Colonic mucosa (tissue), 4 donors: ENCODE data around the gene OR10H3. TPM values are rescaled to one million over a fixed set of nuclear protein-coding genes. Genes with fewer than 3 reads are reported as not detected.

Experiments
- DNase-seq: peaks from one replicate; pipeline ENCODE4 v3.0.0-alpha.2; 2020
- H3K27ac ChIP-seq: fragments of 200-600 bp; one replicate; pipeline ENCODE4 v1.8.0; 2021
- H3K27me3 ChIP-seq: fragments of 200-600 bp; one replicate; pipeline ENCODE4 v1.8.0; 2021
- H3K36me3 ChIP-seq: fragments of 200-600 bp; one replicate; pipeline ENCODE4 v1.8.0; 2021
- H3K4me1 ChIP-seq: fragments of 200-600 bp; one replicate; pipeline ENCODE4 v1.8.0; 2021; ENCODE audit warnings: mild to moderate bottlenecking
- H3K4me3 ChIP-seq: fragments of 200-600 bp; one replicate; pipeline ENCODE4 v1.8.0; 2021
- H3K9ac ChIP-seq, 2 donors: one replicate each; pipeline ENCODE4 v1.7.0; 2013; ENCODE audit warnings: control low read depth in 2 of 2, low read depth in 2 of 2, low read length in 2 of 2
- H3K9me3 ChIP-seq: fragments of 200-600 bp; one replicate; pipeline ENCODE4 v1.8.0; 2021
- CTCF ChIP-seq: fragments of 200-600 bp; IDR thresholded peaks from one replicate; pipeline ENCODE4 v1.8.0; 2022; ENCODE audit warnings: antibody characterized with exemption, mild to moderate bottlenecking
- intact Hi-C: fragments of 100-400 bp; cut with DNase I; formaldehyde crosslinking; loops from one replicate; pipeline ENCODE4 v1.14.1; 2022
- total RNA-seq, 2 donors: library from RNA; stranded (reverse); fragmentation: NEBNext Ultra II Directional in 1 of 2; extraction: Animal tissue kit (Norgen Biotek cat#: 25700) in 1 of 2; gene quantifications; one replicate each; pipeline ENCODE4 v1.2.1, GENCODE V29; 2021
- donor health status: healthy.
- donor health status: DM: no; HTN: no; CAD: no.
- donor health status: DM: no; HTN: no; CAD: no.

Gene OR10H3, protein sequence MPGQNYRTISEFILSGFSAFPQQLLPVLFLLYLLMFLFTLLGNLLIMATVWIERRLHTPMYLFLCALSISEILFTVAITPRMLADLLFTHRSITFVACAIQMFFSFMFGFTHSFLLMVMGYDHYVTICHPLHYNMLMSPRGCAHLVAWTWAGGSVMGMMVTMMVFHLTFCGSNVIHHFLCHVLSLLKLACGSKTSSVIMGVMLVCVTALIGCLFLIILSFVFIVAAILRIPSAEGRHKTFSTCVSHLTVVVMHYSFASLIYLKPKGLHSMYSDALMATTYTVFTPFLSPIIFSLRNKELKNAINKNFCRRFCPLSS
- not detected for total RNA-seq

- Histone ChIP-seq H3K9ac (no peak within 1 kb of the TSS), H3K9me3 (no peaks in the 10 kb centered on the region), H3K27ac (no peak within 1 kb of the TSS), H3K4me3 (no peak within 1 kb of the TSS), H3K36me3 (no peaks in the 10 kb centered on the region), H3K4me1 (no peaks in the 10 kb centered on the region), H3K27me3 (no peaks in the 10 kb centered on the region)
- intact Hi-C loops: no loop called here
- no peak for TF ChIP-seq CTCF
- DNase-seq: no peak
Observed at GRCh38 chr19:15737722-15738121, at the start of gene OR10H3. Gene OR10H3, plus strand, starts transcription at chr19:15737985. Its CDS starts 3,408 bp downstream, at chr19:15741393.

- H3K27ac ChIP-seq: no peak overlapping the region
- no peak for TF ChIP-seq CTCF
- H3K4me3 ChIP-seq: no peak overlapping the region
- H3K36me3 ChIP-seq: no peaks in the 10 kb centered on the region
- no peaks in the 10 kb centered on the region for H3K9me3 ChIP-seq
- DNase-seq: no peak
- no peak overlapping the region for H3K9ac ChIP-seq
- intact Hi-C loops: loop anchor here (2.0 kb wide), 1 partner anchor 18 kb away; no protein-coding TSS in a partner anchor
- no peaks in the 10 kb centered on the region for H3K4me1 ChIP-seq
- H3K27me3 ChIP-seq: no peaks in the 10 kb centered on the region
Observed at GRCh38 chr19:15696654-15697194, 41.1 kb upstream of the OR10H3 start.

- Histone ChIP-seq H3K4me1 (peaks cover 7% of the 10 kb centered on the region), H3K9ac (peak overlapping the region in 1 of 2 donors; percentile 73), H3K27me3 (no peaks in the 10 kb centered on the region), H3K36me3 (no peaks in the 10 kb centered on the region), H3K27ac (peak overlapping the region; percentile 72), H3K4me3 (no peak overlapping the region), H3K9me3 (no peaks in the 10 kb centered on the region)
- intact Hi-C loops: no loop called here
- no peak for TF ChIP-seq CTCF
- peak; percentile 67 for DNase-seq
Observed at GRCh38 chr19:15701757-15702533, 35.8 kb upstream of the OR10H3 start.

GRCh38 chr19:15702534-15702930 is 35.3 kb upstream of the OR10H3 start:
- intact Hi-C loops: no loop called here
- H3K27ac ChIP-seq: peak overlapping the region; percentile 72
- no peaks in the 10 kb centered on the region for H3K36me3 ChIP-seq
- peak overlapping the region in 1 of 2 donors; percentile 73 for H3K9ac ChIP-seq
- no peaks in the 10 kb centered on the region for H3K27me3 ChIP-seq
- H3K9me3 ChIP-seq: no peaks in the 10 kb centered on the region
- TF ChIP-seq CTCF: no peak
- no peak overlapping the region for H3K4me3 ChIP-seq
- peak; percentile 94 for DNase-seq
- H3K4me1 ChIP-seq: peaks cover 7% of the 10 kb centered on the region

- no peak for TF ChIP-seq CTCF
- intact Hi-C loops: no loop called here
- Histone ChIP-seq H3K4me1 (no peaks in the 10 kb centered on the region), H3K27me3 (no peaks in the 10 kb centered on the region), H3K36me3 (no peaks in the 10 kb centered on the region), H3K27ac (no peak overlapping the region), H3K9ac (no peak overlapping the region), H3K9me3 (no peaks in the 10 kb centered on the region), H3K4me3 (no peak overlapping the region)
- no peak for DNase-seq
Observed at GRCh38 chr19:15714638-15715037, 23.1 kb upstream of the OR10H3 start.
